H1 (cell line): ENCODE data around the gene DENND6B. TPM values are rescaled to one million over a fixed set of nuclear protein-coding genes. Genes with fewer than 3 reads are reported as not detected.
"Not testable (repeated sequence)": the region's sequence is repeated elsewhere in the genome, so short reads cannot be mapped to it uniquely, and the experiment has no call there.

Source experiments
- CTCF ChIA-PET: fragments of 300-600 bp; sonication (Branson Sonifier 250); formaldehyde crosslinking; loops from one replicate; lab custom pipeline; 2021; ENCODE audit not compliant: partially characterized antibody; lab: Charles Lee
- POLR2A ChIA-PET: fragments of 300-600 bp; sonication (Branson Sonifier 250); formaldehyde crosslinking; loops from one replicate; lab custom pipeline; 2021; ENCODE audit warnings: inconsistent platforms; ENCODE audit not compliant: partially characterized antibody; lab: Charles Lee
- DNase-seq, 2 experiments: peaks; one replicate each; pipeline versions ENCODE4 v3.0.0 to v3.0.0-alpha.2; 2010 to 2022; ENCODE audit warnings: low spot score in 2 of 2, low read depth in 1 of 2, mixed read lengths in 1 of 2
- FAIRE-seq: peaks from 2 replicates; lab custom pipeline; 2011; peaks lifted over from hg19 to GRCh38; lab: Jason Lieb, UNC
- H2AFZ ChIP-seq: 2 replicates; pipeline ENCODE4 v1.8.1; 2012; ENCODE audit warnings: low read length, inconsistent platforms
- H2AK5ac ChIP-seq: 2 replicates; pipeline ENCODE4 v1.6.1; 2013; ENCODE audit warnings: low read depth, low read length
- H2BK120ac ChIP-seq: replicated peaks from 2 replicates; pipeline ENCODE3; 2013; ENCODE audit warnings: low read depth, low read length, inconsistent platforms
- H2BK12ac ChIP-seq: 2 replicates; pipeline ENCODE4 v1.6.1; 2013; ENCODE audit warnings: low read depth, low read length
- H2BK15ac ChIP-seq: 2 replicates; pipeline ENCODE4 v1.6.1; 2013; ENCODE audit warnings: low read length
- H2BK20ac ChIP-seq: 2 replicates; pipeline ENCODE4 v1.6.1; 2013; ENCODE audit warnings: low read length
- H2BK5ac ChIP-seq: 2 replicates; pipeline ENCODE4 v1.6.1; 2013; ENCODE audit warnings: low read depth, low read length
- H3K14ac ChIP-seq: 2 replicates; pipeline ENCODE4 v1.6.1; 2013; ENCODE audit warnings: inconsistent platforms; ENCODE audit not compliant: insufficient read length
- H3K18ac ChIP-seq: 2 replicates; pipeline ENCODE4 v1.6.1; 2013; ENCODE audit warnings: low read length; ENCODE audit errors: extremely low read depth
- H3K23ac ChIP-seq: 2 replicates; pipeline ENCODE4 v1.6.1; 2013; ENCODE audit warnings: inconsistent platforms; ENCODE audit not compliant: insufficient read length
- H3K23me2 ChIP-seq: 2 replicates; pipeline ENCODE4 v1.6.1; 2013; ENCODE audit warnings: low read depth, low read length
- H3K27ac ChIP-seq: 2 replicates; pipeline ENCODE4 v1.6.1; 2011; ENCODE audit warnings: low read depth, low read length, inconsistent platforms
- H3K27me3 ChIP-seq, 4 experiments: replicated peaks in 1 of 4; 1 replicate in 1 of 4; 2 replicates in 3 of 4; pipeline versions ENCODE4 v1.6.1 to v1.8.1; 2011 to 2013; ENCODE audit warnings: low read length in 3 of 4, mild to moderate bottlenecking in 3 of 4, inconsistent platforms in 2 of 4, mixed read lengths in 2 of 4, moderate library complexity in 1 of 4; ENCODE audit not compliant: control insufficient read depth in 3 of 4, insufficient read depth in 3 of 4; ENCODE audit errors: extremely low read depth in 1 of 4
- H3K36me3 ChIP-seq, 4 experiments: 2 replicates each; pipeline versions ENCODE4 v1.6.1 to v1.8.1; 2011 to 2013; ENCODE audit warnings: mild to moderate bottlenecking in 4 of 4, low read length in 3 of 4, moderate library complexity in 2 of 4, control low read depth in 1 of 4, inconsistent platforms in 1 of 4; ENCODE audit not compliant: insufficient read depth in 4 of 4, control insufficient read depth in 2 of 4
- H3K4ac ChIP-seq: replicated peaks from 2 replicates; pipeline ENCODE3; 2013; ENCODE audit warnings: low read length, low read depth, mixed read lengths, inconsistent platforms; ENCODE audit not compliant: insufficient read length
- H3K4me1 ChIP-seq, 4 experiments: replicated peaks in 1 of 4; 1 replicate in 1 of 4; 2 replicates in 3 of 4; pipeline versions ENCODE4 v1.6.1 to v1.8.1; 2011 to 2013; ENCODE audit warnings: low read length in 3 of 4, inconsistent platforms in 2 of 4, mixed read lengths in 1 of 4; ENCODE audit not compliant: insufficient read depth in 4 of 4, control insufficient read depth in 3 of 4
- H3K4me2 ChIP-seq, 2 experiments: 2 replicates each; pipeline versions ENCODE4 v1.6.1 to v1.8.1; 2011 to 2013; ENCODE audit warnings: low read depth in 2 of 2, low read length in 2 of 2, control low read depth in 1 of 2, inconsistent platforms in 1 of 2, mild to moderate bottlenecking in 1 of 2; ENCODE audit not compliant: insufficient read depth in 1 of 2
- H3K4me3 ChIP-seq, 4 experiments: fragments of 200-600, 300-600 bp in 1 of 4; sonication (generic), shearing (Covaris generic), sonication (Bioruptor Twin) in 1 of 4; 2 replicates each; pipeline versions ENCODE4 v1.5.1 to v1.8.1; 2011 to 2016; ENCODE audit warnings: low read length in 4 of 4, low read depth in 3 of 4, control low read depth in 2 of 4, inconsistent platforms in 2 of 4, mild to moderate bottlenecking in 2 of 4, mixed read lengths in 1 of 4, moderate library complexity in 1 of 4; ENCODE audit not compliant: insufficient read depth in 2 of 4; ENCODE audit errors: extremely low read depth in 1 of 4
- H3K56ac ChIP-seq: replicated peaks from 2 replicates; pipeline ENCODE3; 2013; ENCODE audit warnings: low read depth, mild to moderate bottlenecking, mixed read lengths, low read length, inconsistent platforms; ENCODE audit not compliant: insufficient read length
- H3K79me1 ChIP-seq: 2 replicates; pipeline ENCODE4 v1.6.1; 2013; ENCODE audit warnings: low read depth, low read length, control low read depth
- H3K79me2 ChIP-seq, 2 experiments: 2 replicates each; pipeline versions ENCODE4 v1.6.1 to v1.8.1; 2012 to 2013; ENCODE audit warnings: low read length in 2 of 2, mild to moderate bottlenecking in 2 of 2, inconsistent platforms in 1 of 2; ENCODE audit not compliant: insufficient read depth in 2 of 2, control insufficient read depth in 1 of 2
- H3K9ac ChIP-seq, 4 experiments: replicated peaks in 1 of 4; 1 replicate in 1 of 4; 2 replicates in 3 of 4; pipeline versions ENCODE4 v1.6.1 to v1.8.1; 2011 to 2013; ENCODE audit warnings: low read depth in 3 of 4, low read length in 3 of 4, control low read depth in 2 of 4, mild to moderate bottlenecking in 2 of 4, moderate library complexity in 2 of 4, inconsistent platforms in 1 of 4; ENCODE audit errors: extremely low read depth in 1 of 4
- H3K9me3 ChIP-seq, 2 experiments: 2 replicates each; pipeline versions ENCODE4 v1.6.1 to v1.8.1; 2012 to 2013; ENCODE audit warnings: mild to moderate bottlenecking in 2 of 2, moderate library complexity in 2 of 2, control low read depth in 1 of 2, inconsistent platforms in 1 of 2, low read depth in 1 of 2, low read length in 1 of 2, mixed read lengths in 1 of 2; ENCODE audit not compliant: insufficient read depth in 2 of 2
- H4K20me1 ChIP-seq, 2 experiments: replicated peaks in 1 of 2; 2 replicates each; pipeline versions ENCODE3 to v1.8.1; 2011 to 2013; ENCODE audit warnings: inconsistent platforms in 2 of 2, low read length in 2 of 2, mild to moderate bottlenecking in 1 of 2; ENCODE audit not compliant: insufficient read depth in 2 of 2, control insufficient read depth in 1 of 2
- H4K5ac ChIP-seq: 2 replicates; pipeline ENCODE4 v1.6.1; 2013; ENCODE audit warnings: low read length, low read depth, mixed read lengths, inconsistent platforms; ENCODE audit not compliant: insufficient read length
- H4K8ac ChIP-seq: 2 replicates; pipeline ENCODE4 v1.8.0; 2013; ENCODE audit warnings: mild to moderate bottlenecking, moderate library complexity, low read length, inconsistent platforms; ENCODE audit not compliant: insufficient read depth; ENCODE audit errors: extremely low read depth
- H4K91ac ChIP-seq: replicated peaks from 2 replicates; pipeline ENCODE3; 2013; ENCODE audit warnings: low read length, mixed read lengths, inconsistent platforms; ENCODE audit not compliant: insufficient read length
- CBX5 ChIP-seq: fragments of 300-800, 300-1000 bp; sonication (generic); IDR thresholded peaks from 2 replicates; pipeline ENCODE4 v1.7.1; 2016; ENCODE audit warnings: antibody characterized with exemption, low read length, low read depth
- CEBPB ChIP-seq: IDR thresholded peaks from 2 replicates; pipeline ENCODE4 v1.6.1; 2012; ENCODE audit warnings: low read depth, low read length
- KDM1A ChIP-seq: fragments of 200-600, 300-600 bp; sonication (generic); IDR thresholded peaks from 2 replicates; pipeline ENCODE4 v1.7.1; 2016; ENCODE audit warnings: mild to moderate bottlenecking, low read length, borderline replicate concordance
- RAD21 ChIP-seq, 2 experiments: IDR thresholded peaks in 1 of 2; conservative IDR thresholded peaks in 1 of 2; 2 replicates each; pipeline ENCODE4 v1.6.1; 2011; ENCODE audit warnings: low read depth in 2 of 2, low read length in 2 of 2, improper control_type of control experiment in 1 of 2, inconsistent platforms in 1 of 2, mild to moderate bottlenecking in 1 of 2, moderate library complexity in 1 of 2
- RBBP5 ChIP-seq: IDR thresholded peaks from 2 replicates; pipeline ENCODE4 v1.7.1; 2012; ENCODE audit warnings: low read depth, mild to moderate bottlenecking, inconsistent platforms, low read length, moderate library complexity, borderline replicate concordance
- SIX5 ChIP-seq: IDR thresholded peaks from 2 replicates; pipeline ENCODE4 v1.6.1; 2011; ENCODE audit warnings: mild to moderate bottlenecking, low read depth, low read length
- SP1 ChIP-seq: IDR thresholded peaks from 2 replicates; pipeline ENCODE4 v1.6.1; 2011; ENCODE audit warnings: low read depth, low read length
- SRF ChIP-seq: IDR thresholded peaks from 2 replicates; pipeline ENCODE4 v1.6.1; 2011; ENCODE audit warnings: mild to moderate bottlenecking, low read depth, low read length, moderate library complexity
- TAF1 ChIP-seq: IDR thresholded peaks from 2 replicates; pipeline ENCODE4 v1.6.1; 2011; ENCODE audit warnings: mild to moderate bottlenecking, low read depth, low read length
- TCF12 ChIP-seq: IDR thresholded peaks from 2 replicates; pipeline ENCODE4 v1.6.1; 2011; ENCODE audit warnings: low read depth, mild to moderate bottlenecking, low read length
- WGBS, 2 experiments: shearing (Covaris generic) in 1 of 2; methylation state at CpG; one replicate each; pipeline versions ENCODE4 v1.1.6 to v1.1.7; 2013 to 2015; ENCODE audit warnings: low lambda C conversion rate in 2 of 2, mixed read lengths in 2 of 2, inconsistent platforms in 1 of 2, low coverage in 1 of 2, missing lambda C conversion rate in 1 of 2; ENCODE audit not compliant: insufficient replicate concordance in 2 of 2, insufficient coverage in 1 of 2, insufficient read length in 1 of 2; ENCODE audit errors: extremely low coverage in 1 of 2, missing lambda C conversion rate in 1 of 2; 5-methylcytosine and 5-hydroxymethylcytosine counted together
- polyA plus RNA-seq, 7 experiments: library from polyadenylated mRNA; depleted of rRNA in 3 of 7; stranded (reverse) in 5 of 7; unstranded in 2 of 7; fragments of >200 nt in 5 of 7; fragments of 200-250 nt in 2 of 7; gene quantifications; 1 replicate in 5 of 7; 2 replicates in 1 of 7; 4 replicates in 1 of 7; pipeline versions ENCODE4 v1.2.1 to v1.2.3, GENCODE V29; 2011 to 2013; ENCODE audit warnings: missing spikeins in 2 of 7, mixed read lengths in 2 of 7
- total RNA-seq: library from RNA; stranded (reverse); fragmentation: NEBNext Ultra II Directional; extraction: Animal tissue kit (Norgen Biotek cat#: 25700); gene quantifications from 2 replicates; pipeline ENCODE4 v1.2.1, GENCODE V29; 2021

DENND6B gene
- total and polyA plus RNA-seq, 2 of the 8 experiments (the other 6 are each of a cell fraction or from before 2014, with no cell fraction given) = 1.1 to 1.9 TPM

- TF ChIP-seq RBBP5 (no peak), CEBPB (no peak), SIX5 (no peak), TAF1 (no peak), TCF12 (no peak), KDM1A (no peak), SP1 (no peak), RAD21 (IDR thresholded peaks at IDR 0.05 in 1 of 2, conservative IDR thresholded peaks at IDR 0.05 in 1 of 2; ENCODE audit: low read depth in 2 of 2, low read length in 2 of 2) (no peak), SRF (no peak), CBX5 (no peak)
- TF ChIP-seq, all 59 proteins: peak for 0
Observed at GRCh38 chr22:50337262-50338041, 10.6 kb upstream of the DENND6B start (continued).

- H4K5ac ChIP-seq, H3K4me1 ChIP-seq, H2BK120ac ChIP-seq, H4K91ac ChIP-seq, H3K18ac ChIP-seq, H3K9ac ChIP-seq, DNase-seq, H2BK12ac ChIP-seq, H3K27me3 ChIP-seq, H3K27ac ChIP-seq, H2BK20ac ChIP-seq, H3K4me2 ChIP-seq, H3K79me2 ChIP-seq, H3K56ac ChIP-seq, H3K23ac ChIP-seq, H4K8ac ChIP-seq, H2BK15ac ChIP-seq, H3K9me3 ChIP-seq, H3K4me3 ChIP-seq, H3K4ac ChIP-seq, FAIRE-seq, H2AFZ ChIP-seq, POLR2A ChIA-PET, H2AK5ac ChIP-seq, H2BK5ac ChIP-seq, H3K36me3 ChIP-seq, H3K14ac ChIP-seq: not testable (repeated sequence)
- H4K20me1 ChIP-seq = peaks cover 0 to 25% of the 10 kb centered on the region in 2 experiments
- H3K79me1 ChIP-seq = peaks cover 13% of the 10 kb centered on the region; the same call in 1 of the 2 replicates
- peaks cover 26% of the 10 kb centered on the region; the same call in 1 of the 2 replicates for H3K23me2 ChIP-seq
- WGBS, 2 experiments = 90% methylated on average over 5 of the region's 5 CpGs; no CpG with 5 or more reads in 1 of the 2 experiments
- CTCF ChIA-PET = interaction anchor here (0.8 to 2.3 kb wide), 5 partner anchors 8 to 60 kb away, joined by 3 to 5 read pairs (median 5); partner anchors contain the start of gene DENND6B
Observed at GRCh38 chr22:50334433-50334832, 7.6 kb upstream of the DENND6B start.
